Effector CD4-positive, alpha-beta T cell (primary cell): Measurements from ENCODE around the gene LTA4H.
A peak's percentile ranks its signal among the peaks of the same experiment; 100 is the strongest.
"Not testable (repeated sequence)": the region's sequence is repeated elsewhere in the genome, so short reads cannot be mapped to it uniquely, and the experiment has no call there.

Experiments
- DNase-seq: peaks from one replicate; pipeline ENCODE4 v3.0.0-alpha.2; 2020
- total RNA-seq: gene quantifications from one replicate; lab custom pipeline; 2026; lab: John Stamatoyannopoulos, UW

LTA4H gene
- total RNA-seq = 79.5 reads per million, percentile 78 among the genes with 10 or more reads in this experiment

DNA sequence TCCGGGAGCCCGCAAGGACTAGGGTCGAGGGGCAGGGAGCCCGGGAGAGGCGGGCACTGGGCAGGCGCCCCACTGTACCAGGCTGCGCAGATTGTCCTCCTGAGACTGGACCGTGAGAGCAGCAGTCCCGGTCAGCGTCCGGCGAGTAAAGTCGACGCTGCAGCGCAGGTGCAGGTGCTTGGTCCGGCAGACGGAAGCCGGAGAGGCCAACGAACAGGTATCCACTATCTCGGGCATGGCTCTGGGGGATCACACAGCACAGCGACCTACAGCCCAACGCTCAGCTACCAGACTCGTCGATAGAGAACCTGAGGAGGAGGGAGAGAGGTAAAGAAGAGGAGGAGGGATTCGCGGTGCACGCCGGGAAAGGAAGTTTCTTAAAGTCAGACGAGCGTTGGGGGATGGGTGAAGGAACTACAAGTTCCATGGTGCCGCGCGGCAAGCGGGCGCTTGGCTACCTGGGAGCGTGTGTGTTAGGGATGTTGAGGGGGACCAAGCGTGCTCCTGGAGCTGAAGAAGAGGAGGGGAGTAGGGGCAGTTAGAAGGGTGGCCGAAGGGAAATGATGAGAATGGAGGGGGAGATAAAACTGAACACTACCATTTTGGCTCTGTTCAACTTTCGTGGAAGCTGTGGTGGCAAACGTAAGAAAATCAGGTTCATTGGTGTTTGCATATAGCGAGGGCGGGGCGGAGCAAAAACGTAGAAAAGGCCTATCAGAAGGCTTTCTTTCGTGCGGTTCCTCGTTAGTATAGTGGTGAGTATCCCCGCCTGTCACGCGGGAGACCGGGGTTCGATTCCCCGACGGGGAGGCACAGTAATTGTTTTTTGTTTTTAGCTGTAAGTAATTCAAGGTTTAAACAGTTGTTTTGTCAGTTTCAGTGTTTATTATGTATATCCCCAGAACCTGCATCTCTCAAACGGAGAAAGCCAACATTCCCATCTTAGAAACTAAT is at the start of gene LTA4H:
Gene LTA4H (minus strand): TSS at position 305 of the 954 bp plus-strand sequence. CDS start 68 bp downstream, at position 237.
- peak; percentile 96 for DNase-seq

DNA sequence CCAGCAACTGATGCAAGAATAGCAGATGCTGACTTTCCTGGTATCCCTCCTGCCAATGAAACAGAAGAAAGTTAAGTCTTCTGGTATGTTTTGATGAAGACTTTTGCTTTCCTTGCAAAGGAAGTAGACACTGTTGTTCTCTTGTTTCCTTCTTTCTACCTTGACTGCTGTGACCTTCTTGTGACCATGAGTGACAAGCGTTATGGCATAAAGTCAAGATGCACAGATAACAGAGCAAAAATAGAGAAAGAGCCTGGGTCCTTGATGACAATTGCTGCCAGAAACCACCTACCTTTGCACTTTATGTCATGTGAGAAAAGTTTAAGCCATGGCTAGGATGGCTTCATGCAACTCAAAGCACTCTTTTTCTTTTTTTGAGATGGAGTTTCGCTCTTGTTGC is 49.2 kb upstream of the LTA4H start:
- DNase-seq = no peak

DNA sequence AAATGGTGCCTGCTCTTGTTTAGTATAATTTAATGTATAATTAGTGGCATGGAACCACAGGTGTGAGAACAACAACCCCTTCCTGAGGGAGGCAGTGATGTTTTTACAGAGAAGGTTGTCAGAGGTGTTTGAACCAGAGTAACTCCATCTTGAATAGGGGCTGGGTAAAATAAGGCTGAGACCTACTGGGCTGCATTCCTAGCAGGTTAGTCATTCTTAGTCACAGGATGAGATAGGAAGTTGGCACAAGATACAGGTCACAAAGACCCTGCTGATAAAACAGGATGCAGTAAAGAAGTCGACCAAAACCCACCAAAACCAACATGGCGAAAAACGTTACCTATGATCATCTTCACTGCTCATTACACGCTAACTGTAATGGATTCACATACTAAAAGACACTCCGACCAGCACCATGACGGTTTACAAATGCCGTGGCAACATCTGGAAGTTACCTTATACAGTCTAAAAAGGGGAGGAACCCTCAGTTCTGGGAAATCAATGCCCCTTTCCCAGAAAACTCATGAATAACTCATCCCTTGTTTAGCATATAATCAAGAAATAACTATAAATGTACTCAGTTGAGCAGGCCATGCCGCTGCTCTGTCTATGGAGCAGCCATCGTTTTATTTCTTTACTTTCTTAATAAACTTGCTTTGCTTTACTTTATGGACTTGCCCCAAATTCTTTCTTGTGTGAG is 47.8 kb upstream of the LTA4H start:
- no peak for DNase-seq

- no peak for DNase-seq
Measured at GRCh38 chr12:96081596-96081995, 46.2 kb upstream of the LTA4H start.

DNA sequence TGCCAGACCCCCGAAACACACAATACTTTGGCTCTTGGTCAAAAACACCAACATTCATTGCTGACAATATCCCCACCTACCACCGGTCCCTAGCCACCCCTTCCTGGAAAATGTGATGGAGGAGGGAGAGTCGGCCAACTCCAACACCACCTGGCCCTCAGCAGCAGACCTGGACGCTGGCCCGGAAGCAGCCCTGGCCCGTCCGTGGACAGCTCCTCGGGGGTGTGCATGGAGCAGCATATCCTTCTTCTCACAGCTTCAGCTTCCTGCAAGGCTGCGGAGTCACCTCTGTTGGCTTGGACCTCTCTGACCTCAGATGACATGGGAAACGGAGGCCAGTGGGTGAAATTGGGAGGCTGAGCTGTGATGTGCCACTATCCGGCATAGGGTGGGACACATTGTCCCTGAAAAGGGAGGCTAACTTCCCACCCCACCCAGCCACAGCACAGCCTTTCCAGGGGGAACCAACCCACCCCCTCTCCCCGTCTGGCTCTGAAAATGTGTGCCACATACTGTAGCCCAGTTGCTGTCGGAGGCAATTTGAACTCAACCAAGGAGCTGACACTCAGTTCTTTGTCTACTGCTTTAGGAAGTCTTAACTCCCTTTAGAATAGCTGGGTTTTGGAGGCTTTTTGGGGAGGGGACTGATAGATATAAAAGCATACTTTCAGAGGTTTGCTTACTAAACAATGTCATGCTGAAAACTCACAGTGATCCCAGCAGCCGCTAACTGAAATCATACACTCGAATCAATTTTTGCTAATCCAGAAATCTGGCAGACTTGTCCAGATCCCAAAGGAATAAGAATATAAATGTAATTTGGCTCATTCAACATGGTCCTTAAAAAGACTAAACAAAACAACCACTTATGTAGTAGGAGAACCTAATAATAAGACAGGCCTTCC is 43.1 kb upstream of the LTA4H start:
- no peak for DNase-seq

DNA sequence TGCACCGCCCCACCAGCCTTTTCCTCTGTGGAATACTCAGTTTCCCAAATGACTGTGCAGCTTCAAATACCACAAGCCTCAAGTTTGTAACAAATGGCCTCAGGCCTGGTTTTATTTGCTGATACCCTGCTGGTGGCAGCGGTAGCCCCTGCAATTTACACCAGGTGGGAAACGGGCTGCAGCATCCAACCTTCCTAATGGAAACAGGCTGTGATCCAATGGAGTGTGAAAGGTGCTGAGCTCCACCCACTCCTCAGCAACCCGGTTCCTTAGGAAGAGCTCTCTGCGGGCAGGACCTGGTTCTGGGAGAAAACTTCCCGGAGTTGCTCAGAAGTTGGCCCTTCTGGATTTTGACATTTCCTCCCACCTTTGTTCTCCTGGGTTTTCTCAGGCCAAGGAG is 41.7 kb upstream of the LTA4H start:
- no peak for DNase-seq

GRCh38 chr12:96075560-96075959 is 40.2 kb upstream of the LTA4H start:
- DNase-seq = no peak

GRCh38 chr12:96073346-96074330 is 38.3 kb upstream of the LTA4H start:
- no peak for DNase-seq

DNA sequence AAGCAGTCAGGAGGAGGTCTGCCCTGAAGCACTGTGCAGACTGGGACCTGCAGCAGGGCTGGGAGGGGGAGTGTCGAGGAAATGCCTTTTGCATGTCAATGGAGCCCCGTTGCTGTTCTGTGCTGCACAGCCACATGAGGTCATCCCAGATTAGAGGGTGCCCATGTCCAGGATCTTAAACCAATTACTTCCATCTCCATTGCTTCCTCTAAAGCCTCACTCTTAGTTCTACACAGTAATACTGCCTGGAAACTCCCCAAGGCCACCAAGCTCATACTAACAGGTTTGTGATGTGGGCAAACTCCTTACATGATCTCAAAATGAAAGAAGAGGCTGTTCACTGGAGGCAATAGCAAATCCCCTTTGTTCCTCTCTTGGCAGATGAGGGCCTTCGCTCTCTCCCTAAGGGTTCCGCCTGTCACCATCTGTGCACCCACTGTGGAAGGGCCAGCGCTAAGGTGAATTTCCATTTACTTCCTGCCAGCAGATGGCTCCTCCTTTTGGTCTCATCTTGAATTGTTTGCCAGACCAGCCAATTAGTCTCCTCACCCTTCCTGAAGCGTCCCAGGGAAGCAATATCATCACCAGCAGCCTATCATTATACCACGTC is 35.4 kb upstream of the LTA4H start:
- DNase-seq = no peak

- no peak for DNase-seq
Measured at GRCh38 chr12:96069511-96070231, 34.3 kb upstream of the LTA4H start.

- no peak for DNase-seq
Measured at GRCh38 chr12:96068636-96069035, 33.2 kb upstream of the LTA4H start.

- DNase-seq = no peak
Measured at GRCh38 chr12:96068111-96068510, 32.7 kb upstream of the LTA4H start.

GRCh38 chr12:96065776-96066175 is 30.4 kb upstream of the LTA4H start:
- DNase-seq = not testable (repeated sequence)

GRCh38 chr12:96064966-96065365 is 29.6 kb upstream of the LTA4H start:
- DNase-seq = no peak

DNA sequence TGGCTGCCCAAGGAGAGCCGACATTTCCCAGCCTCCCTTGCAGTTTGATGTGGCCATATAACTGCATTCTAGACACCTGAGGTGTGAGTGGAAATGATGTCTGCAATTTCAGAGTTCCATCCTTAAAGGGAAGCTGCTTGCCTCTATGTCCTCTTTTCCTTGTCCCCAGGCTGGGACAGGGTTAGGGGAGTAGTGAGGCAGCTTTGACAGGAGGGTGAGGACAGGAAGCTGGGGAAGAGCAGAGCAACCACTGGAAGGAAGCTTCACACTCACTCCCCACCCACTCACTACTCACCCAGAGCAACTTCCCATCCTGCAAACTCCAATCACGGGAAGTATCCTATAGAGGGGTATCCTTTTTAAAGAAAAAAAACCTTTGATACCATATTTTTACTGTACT is 28.9 kb upstream of the LTA4H start:
- DNase-seq = no peak

DNA sequence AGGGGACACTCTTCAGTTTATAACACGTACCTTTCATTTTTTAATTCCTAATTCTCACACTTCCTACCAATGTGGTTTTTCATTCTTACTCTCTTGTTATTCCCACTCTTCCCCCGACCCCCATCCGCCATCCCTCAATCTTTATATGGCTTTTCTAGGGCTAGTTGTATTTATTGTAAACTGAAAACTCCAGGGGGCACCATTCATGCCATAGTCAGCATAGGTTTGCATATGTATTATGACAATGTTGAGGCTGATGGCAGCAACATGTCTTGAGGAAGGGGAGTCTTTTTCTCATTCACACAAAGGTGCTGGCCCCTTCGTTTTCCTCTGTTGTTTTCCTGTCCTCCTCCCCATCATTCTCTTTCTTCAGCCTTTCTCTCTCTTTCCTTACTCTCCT is 27.7 kb upstream of the LTA4H start:
- no peak for DNase-seq

- DNase-seq = peak; percentile 71
Measured at GRCh38 chr12:96061864-96062453, 26.6 kb upstream of the LTA4H start.

GRCh38 chr12:96061323-96061722 is 25.9 kb upstream of the LTA4H start:
- DNase-seq = no peak

- no peak for DNase-seq
Measured at GRCh38 chr12:96060041-96060440, 24.7 kb upstream of the LTA4H start.

DNA sequence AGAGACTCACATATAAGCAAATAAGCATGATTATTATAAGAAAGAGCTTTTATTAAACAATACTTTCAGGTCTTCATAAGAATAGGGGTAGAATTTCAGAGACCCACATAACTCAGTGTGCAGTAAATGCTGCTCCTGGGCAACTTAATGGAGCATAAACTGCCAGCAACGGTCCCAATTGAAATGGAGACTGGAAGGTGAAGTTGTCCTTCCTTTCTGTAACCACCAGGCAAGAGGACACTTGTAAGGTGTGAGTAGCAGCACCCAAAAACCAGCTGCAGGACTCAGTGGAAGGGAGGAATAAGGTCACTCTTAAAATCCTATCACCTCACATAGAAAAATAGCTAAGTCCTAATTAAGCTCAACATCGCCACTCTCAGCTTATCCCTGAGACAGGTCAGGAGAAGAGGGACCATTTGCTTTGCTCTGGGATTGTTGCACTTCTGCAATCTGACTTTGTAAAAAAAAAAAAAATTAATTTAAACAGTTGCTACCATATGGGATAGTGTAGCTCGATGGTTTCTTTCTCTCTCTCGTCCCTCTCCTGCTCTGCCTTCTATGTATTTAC is 22.7 kb upstream of the LTA4H start:
- no peak for DNase-seq
